Stimulated activated naive CD8-positive, alpha-beta T cell treated with anti-CD3 and anti-CD28 coated beads, Interleukin-15, amount 100 ng/mL, for 72 hours (primary cell): ENCODE results near the gene FBXO31.

Source experiments
- ATAC-seq: fragments of 150-1000 bp; cut with Tn5 transposase; 2 replicates; pipeline ENCODE4 v1.10.0; 2021; ENCODE audit warnings: mild to moderate bottlenecking, moderate library complexity
- DNase-seq, 2 donors: peaks; one replicate each; pipeline ENCODE4 v3.0.0; 2021 to 2022
- H3K27ac Mint-ChIP-seq, 2 donors: one replicate each; pipeline ENCODE4 v1.8.0; 2022; ENCODE audit warnings: mild to moderate bottlenecking in 2 of 2, mixed read lengths in 2 of 2, moderate library complexity in 2 of 2
- H3K27me3 Mint-ChIP-seq: one replicate; pipeline ENCODE4 v1.8.0; 2022; ENCODE audit warnings: mixed read lengths
- H3K4me1 Mint-ChIP-seq: one replicate; pipeline ENCODE4 v1.8.0; 2022; ENCODE audit warnings: mild to moderate bottlenecking, mixed read lengths
- H3K4me3 Mint-ChIP-seq, 2 donors: one replicate each; pipeline ENCODE4 v1.8.0; 2022; ENCODE audit warnings: mild to moderate bottlenecking in 2 of 2, mixed read lengths in 2 of 2, moderate library complexity in 1 of 2
- H3K9me3 Mint-ChIP-seq, 2 donors: one replicate each; pipeline ENCODE4 v1.8.0; 2022; ENCODE audit warnings: mixed read lengths in 2 of 2

The FBXO31 gene

GRCh38 chr16:87383505-87384161, at the start of gene FBXO31:
Gene FBXO31, minus strand, starts transcription at chr16:87383776. Its CDS starts 32 bp downstream, at chr16:87383744.
- no peaks in the 10 kb centered on the region for H3K27me3 Mint-ChIP-seq
- peak within 1 kb of the TSS; percentile 95 to 97 for H3K4me3 Mint-ChIP-seq
- peak within 1 kb of the TSS; percentile 96 to 100 for H3K27ac Mint-ChIP-seq
- peak; percentile 72 for ATAC-seq
- peak; percentile 96 to 97 for DNase-seq
- peaks cover 77% of the 10 kb centered on the region for H3K4me1 Mint-ChIP-seq
- H3K9me3 Mint-ChIP-seq, result peaks cover 0 to 6% of the 10 kb centered on the region in 2 donors

- DNase-seq (no peak), ATAC-seq (no peak)
- Mint-ChIP-seq H3K4me3 (no peak overlapping the region), H3K4me1 (peaks cover 32% of the 10 kb centered on the region), H3K27me3 (no peaks in the 10 kb centered on the region), H3K27ac (no peak overlapping the region), H3K9me3 (no peaks in the 10 kb centered on the region)
Measured at GRCh38 chr16:87432330-87432915, 48.8 kb upstream of the FBXO31 start.

GRCh38 chr16:87431926-87432325, 48.4 kb upstream of the FBXO31 start:
- H3K27ac Mint-ChIP-seq, result no peak overlapping the region
- ATAC-seq, result no peak

GRCh38 chr16:87426423-87427215, 43.0 kb upstream of the FBXO31 start:
- H3K27ac Mint-ChIP-seq, result no peak overlapping the region
- no peak for ATAC-seq
- H3K27me3 Mint-ChIP-seq, result no peaks in the 10 kb centered on the region
- H3K4me3 Mint-ChIP-seq, result no peak overlapping the region
- peaks cover 6% of the 10 kb centered on the region for H3K4me1 Mint-ChIP-seq
- H3K9me3 Mint-ChIP-seq, result no peaks in the 10 kb centered on the region
- no peak for DNase-seq

More at GRCh38 chr16:87431926-87432325, 48.4 kb upstream of the FBXO31 start:
- no peaks in the 10 kb centered on the region for H3K27me3 Mint-ChIP-seq
- no peak for DNase-seq
- peaks cover 27% of the 10 kb centered on the region for H3K4me1 Mint-ChIP-seq
- no peak overlapping the region for H3K4me3 Mint-ChIP-seq
- no peaks in the 10 kb centered on the region for H3K9me3 Mint-ChIP-seq

- Mint-ChIP-seq H3K9me3 (no peaks in the 10 kb centered on the region), H3K4me3 (no peak overlapping the region), H3K4me1 (peaks cover 6% of the 10 kb centered on the region), H3K27me3 (no peaks in the 10 kb centered on the region), H3K27ac (no peak overlapping the region)
- ATAC-seq (no peak), DNase-seq (no peak)
Measured at GRCh38 chr16:87425941-87426340, 42.4 kb upstream of the FBXO31 start.

GRCh38 chr16:87424266-87424665, 40.7 kb upstream of the FBXO31 start:
- no peak overlapping the region for H3K4me3 Mint-ChIP-seq
- DNase-seq, result no peak
- peaks cover 4% of the 10 kb centered on the region for H3K4me1 Mint-ChIP-seq
- ATAC-seq, result no peak
- no peak overlapping the region for H3K27ac Mint-ChIP-seq
- H3K27me3 Mint-ChIP-seq, result no peaks in the 10 kb centered on the region
- no peaks in the 10 kb centered on the region for H3K9me3 Mint-ChIP-seq

- ATAC-seq (no peak), DNase-seq (no peak)
- H3K9me3 Mint-ChIP-seq, result no peaks in the 10 kb centered on the region
- H3K27ac Mint-ChIP-seq, result no peak overlapping the region
- no peaks in the 10 kb centered on the region for H3K4me1 Mint-ChIP-seq
- H3K4me3 Mint-ChIP-seq, result no peak overlapping the region
- H3K27me3 Mint-ChIP-seq, result no peaks in the 10 kb centered on the region
Measured at GRCh38 chr16:87423429-87423828, 39.9 kb upstream of the FBXO31 start.

GRCh38 chr16:87422106-87422505, 38.5 kb upstream of the FBXO31 start:
- no peak overlapping the region for H3K4me3 Mint-ChIP-seq
- no peaks in the 10 kb centered on the region for H3K9me3 Mint-ChIP-seq
- H3K27me3 Mint-ChIP-seq, result no peaks in the 10 kb centered on the region
- H3K27ac Mint-ChIP-seq, result peak overlapping the region in 1 of 2 donors; percentile 28
- DNase-seq, result no peak
- ATAC-seq, result no peak
- no peaks in the 10 kb centered on the region for H3K4me1 Mint-ChIP-seq

GRCh38 chr16:87421003-87421912, 37.7 kb upstream of the FBXO31 start:
- Mint-ChIP-seq H3K9me3 (no peaks in the 10 kb centered on the region), H3K4me3 (no peak overlapping the region), H3K4me1 (no peaks in the 10 kb centered on the region), H3K27me3 (no peaks in the 10 kb centered on the region), H3K27ac (peak overlapping the region in 1 of 2 donors; percentile 55)
- ATAC-seq (no peak), DNase-seq (no peak)

GRCh38 chr16:87420026-87421002, 36.7 kb upstream of the FBXO31 start:
- no peak for ATAC-seq
- no peaks in the 10 kb centered on the region for H3K27me3 Mint-ChIP-seq
- no peak overlapping the region for H3K4me3 Mint-ChIP-seq
- no peaks in the 10 kb centered on the region for H3K4me1 Mint-ChIP-seq
- no peak overlapping the region for H3K27ac Mint-ChIP-seq
- no peak for DNase-seq
- H3K9me3 Mint-ChIP-seq, result no peaks in the 10 kb centered on the region

- DNase-seq (no peak), ATAC-seq (no peak)
- H3K27me3 Mint-ChIP-seq, result no peaks in the 10 kb centered on the region
- H3K27ac Mint-ChIP-seq, result peak overlapping the region in 1 of 2 donors; percentile 54
- H3K4me1 Mint-ChIP-seq, result no peaks in the 10 kb centered on the region
- no peak overlapping the region for H3K4me3 Mint-ChIP-seq
- no peaks in the 10 kb centered on the region for H3K9me3 Mint-ChIP-seq
Measured at GRCh38 chr16:87418644-87419043, 35.1 kb upstream of the FBXO31 start.

- Mint-ChIP-seq H3K9me3 (no peaks in the 10 kb centered on the region), H3K27ac (peak overlapping the region in 1 of 2 donors; percentile 42), H3K27me3 (no peaks in the 10 kb centered on the region), H3K4me1 (no peaks in the 10 kb centered on the region), H3K4me3 (no peak overlapping the region)
- ATAC-seq, result no peak
- DNase-seq, result no peak
Measured at GRCh38 chr16:87418216-87418615, 34.6 kb upstream of the FBXO31 start.

- DNase-seq (no peak), ATAC-seq (no peak)
- Mint-ChIP-seq H3K27me3 (no peaks in the 10 kb centered on the region), H3K9me3 (no peaks in the 10 kb centered on the region), H3K4me3 (no peak overlapping the region), H3K4me1 (no peaks in the 10 kb centered on the region), H3K27ac (no peak overlapping the region)
Measured at GRCh38 chr16:87417528-87417910, 33.9 kb upstream of the FBXO31 start.

GRCh38 chr16:87416826-87417527, 33.4 kb upstream of the FBXO31 start:
- peak in 1 of 2 donors; percentile 27 for DNase-seq
- H3K4me1 Mint-ChIP-seq, result no peaks in the 10 kb centered on the region
- H3K27ac Mint-ChIP-seq, result no peak overlapping the region

More at GRCh38 chr16:87416826-87417527, 33.4 kb upstream of the FBXO31 start:
- no peak for ATAC-seq
- Mint-ChIP-seq H3K4me3 (no peak overlapping the region), H3K9me3 (no peaks in the 10 kb centered on the region), H3K27me3 (no peaks in the 10 kb centered on the region)
